IMR-90 (cell line): ENCODE measurements around the gene THYN1.

Experiments
- POLR2A ChIP-seq: IDR thresholded peaks from 2 replicates; pipeline ENCODE4 v1.6.1; 2012; ENCODE audit warnings: mild to moderate bottlenecking, low read depth, low read length
- SMC3 ChIP-seq: fragments of 150-350 bp; IDR thresholded peaks from 2 replicates; pipeline ENCODE4 v1.6.1; 2016; ENCODE audit warnings: low read depth, mild to moderate bottlenecking, antibody characterized with exemption, low read length, moderate library complexity
- TF ChIP-seq, protein P1 (sequence below): conservative IDR thresholded peaks from 2 replicates; pipeline ENCODE4 v1.5.1; 2012; ENCODE audit warnings: mild to moderate bottlenecking, low read depth, low read length, improper control_type of control experiment
- TF ChIP-seq, protein P2 (sequence below): fragments of 150-350 bp; IDR thresholded peaks from 2 replicates; pipeline ENCODE4 v1.6.1; 2016; ENCODE audit warnings: low read depth, mild to moderate bottlenecking, low read length, moderate library complexity, borderline replicate concordance

DNA sequence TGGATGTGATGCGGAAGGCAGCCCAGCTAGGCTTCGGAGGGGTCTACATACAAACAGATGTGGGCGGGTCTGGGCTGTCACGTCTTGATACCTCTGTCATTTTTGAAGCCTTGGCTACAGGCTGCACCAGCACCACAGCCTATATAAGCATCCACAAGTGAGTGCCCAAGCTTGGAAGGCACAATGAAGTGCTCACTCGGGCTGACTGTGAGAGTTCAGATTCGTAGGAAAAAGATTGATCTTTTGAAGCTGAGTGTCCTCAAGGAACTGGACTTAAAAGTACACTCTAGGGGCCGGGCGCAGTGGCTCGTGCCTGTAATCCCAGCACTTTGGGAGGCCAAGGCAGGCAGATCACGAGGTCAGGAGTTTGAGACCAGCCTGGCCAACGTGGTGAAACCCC is 3.9 kb upstream of the THYN1 start:
- TF ChIP-seq SMC3 (no peak), POLR2A (no peak)
- TF ChIP-seq, protein P1, sequence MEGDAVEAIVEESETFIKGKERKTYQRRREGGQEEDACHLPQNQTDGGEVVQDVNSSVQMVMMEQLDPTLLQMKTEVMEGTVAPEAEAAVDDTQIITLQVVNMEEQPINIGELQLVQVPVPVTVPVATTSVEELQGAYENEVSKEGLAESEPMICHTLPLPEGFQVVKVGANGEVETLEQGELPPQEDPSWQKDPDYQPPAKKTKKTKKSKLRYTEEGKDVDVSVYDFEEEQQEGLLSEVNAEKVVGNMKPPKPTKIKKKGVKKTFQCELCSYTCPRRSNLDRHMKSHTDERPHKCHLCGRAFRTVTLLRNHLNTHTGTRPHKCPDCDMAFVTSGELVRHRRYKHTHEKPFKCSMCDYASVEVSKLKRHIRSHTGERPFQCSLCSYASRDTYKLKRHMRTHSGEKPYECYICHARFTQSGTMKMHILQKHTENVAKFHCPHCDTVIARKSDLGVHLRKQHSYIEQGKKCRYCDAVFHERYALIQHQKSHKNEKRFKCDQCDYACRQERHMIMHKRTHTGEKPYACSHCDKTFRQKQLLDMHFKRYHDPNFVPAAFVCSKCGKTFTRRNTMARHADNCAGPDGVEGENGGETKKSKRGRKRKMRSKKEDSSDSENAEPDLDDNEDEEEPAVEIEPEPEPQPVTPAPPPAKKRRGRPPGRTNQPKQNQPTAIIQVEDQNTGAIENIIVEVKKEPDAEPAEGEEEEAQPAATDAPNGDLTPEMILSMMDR = no peak
- TF ChIP-seq, protein P2, sequence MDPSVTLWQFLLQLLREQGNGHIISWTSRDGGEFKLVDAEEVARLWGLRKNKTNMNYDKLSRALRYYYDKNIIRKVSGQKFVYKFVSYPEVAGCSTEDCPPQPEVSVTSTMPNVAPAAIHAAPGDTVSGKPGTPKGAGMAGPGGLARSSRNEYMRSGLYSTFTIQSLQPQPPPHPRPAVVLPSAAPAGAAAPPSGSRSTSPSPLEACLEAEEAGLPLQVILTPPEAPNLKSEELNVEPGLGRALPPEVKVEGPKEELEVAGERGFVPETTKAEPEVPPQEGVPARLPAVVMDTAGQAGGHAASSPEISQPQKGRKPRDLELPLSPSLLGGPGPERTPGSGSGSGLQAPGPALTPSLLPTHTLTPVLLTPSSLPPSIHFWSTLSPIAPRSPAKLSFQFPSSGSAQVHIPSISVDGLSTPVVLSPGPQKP = no peak
